Type B pancreatic cell (in vitro differentiated cells): ENCODE data around the gene RBM4. TPM values are rescaled to one million over a fixed set of nuclear protein-coding genes. Genes with fewer than 3 reads are reported as not detected.

Source experiments
- DNase-seq: peaks from one replicate; pipeline ENCODE4 v3.0.0; 2021; ENCODE audit warnings: mixed read lengths; ENCODE audit not compliant: unreplicated experiment; ENCODE audit errors: extremely low spot score
- H3K27ac Mint-ChIP-seq: 2 replicates; pipeline ENCODE4 v1.8.0; 2021; ENCODE audit warnings: mild to moderate bottlenecking, mixed read lengths
- H3K27me3 Mint-ChIP-seq: 2 replicates; pipeline ENCODE4 v1.8.0; 2021; ENCODE audit warnings: mixed read lengths
- H3K36me3 Mint-ChIP-seq: 2 replicates; pipeline ENCODE4 v1.8.0; 2021; ENCODE audit warnings: mixed read lengths
- H3K4me1 Mint-ChIP-seq: one replicate; pipeline ENCODE4 v1.8.0; 2021; ENCODE audit warnings: mixed read lengths; ENCODE audit not compliant: unreplicated experiment
- H3K4me3 Mint-ChIP-seq: 2 replicates; pipeline ENCODE4 v1.8.0; 2021; ENCODE audit warnings: mild to moderate bottlenecking, mixed read lengths
- H3K9me3 Mint-ChIP-seq: 2 replicates; pipeline ENCODE4 v1.8.0; 2021; ENCODE audit warnings: mixed read lengths
- CTCF ChIP-seq: fragments of 200-600 bp; sonication (generic); conservative IDR thresholded peaks from 2 replicates; pipeline ENCODE4 v1.5.0; 2021; ENCODE audit warnings: antibody characterized with exemption, mild to moderate bottlenecking
- total RNA-seq: library from RNA; stranded (reverse); gene quantifications from 2 replicates; pipeline ENCODE4 v1.2.1, GENCODE V29; 2021; ENCODE audit warnings: low replicate concordance

Gene RBM4
- total RNA-seq, 1 donor from 2014 or later = 228 TPM

GRCh38 chr11:66619080-66619554 lies 19.4 kb upstream of the RBM4 start:
- DNase-seq = no peak
- H3K36me3 Mint-ChIP-seq = peaks cover 40% of the 10 kb centered on the region
- TF ChIP-seq CTCF = no peak

GRCh38 chr11:66624450-66624849 lies 14.1 kb upstream of the RBM4 start:
- Mint-ChIP-seq H3K9me3 (no peaks in the 10 kb centered on the region), H3K36me3 (peaks cover 38% of the 10 kb centered on the region), H3K4me1 (peaks cover 9% of the 10 kb centered on the region), H3K27ac (no peak overlapping the region), H3K27me3 (no peaks in the 10 kb centered on the region), H3K4me3 (no peak overlapping the region)
- TF ChIP-seq CTCF = no peak
- no peak for DNase-seq

More at GRCh38 chr11:66619080-66619554, 19.4 kb upstream of the RBM4 start:
- Mint-ChIP-seq H3K27me3 (no peaks in the 10 kb centered on the region), H3K4me1 (peaks cover 38% of the 10 kb centered on the region), H3K9me3 (no peaks in the 10 kb centered on the region), H3K4me3 (peak overlapping the region; percentile 98), H3K27ac (peak overlapping the region; percentile 99)

GRCh38 chr11:66625041-66625751 lies 13.3 kb upstream of the RBM4 start:
- H3K9me3 Mint-ChIP-seq = no peaks in the 10 kb centered on the region
- H3K4me1 Mint-ChIP-seq = peaks cover 9% of the 10 kb centered on the region
- peaks cover 38% of the 10 kb centered on the region for H3K36me3 Mint-ChIP-seq
- DNase-seq = no peak
- H3K4me3 Mint-ChIP-seq = no peak overlapping the region
- no peak overlapping the region for H3K27ac Mint-ChIP-seq
- no peak for TF ChIP-seq CTCF
- H3K27me3 Mint-ChIP-seq = no peaks in the 10 kb centered on the region

GRCh38 chr11:66625752-66626149 lies 12.8 kb upstream of the RBM4 start:
- no peak overlapping the region for H3K27ac Mint-ChIP-seq
- peaks cover 39% of the 10 kb centered on the region for H3K36me3 Mint-ChIP-seq
- TF ChIP-seq CTCF = no peak
- H3K4me3 Mint-ChIP-seq = no peak overlapping the region
- peaks cover 9% of the 10 kb centered on the region for H3K4me1 Mint-ChIP-seq
- no peaks in the 10 kb centered on the region for H3K9me3 Mint-ChIP-seq
- no peak for DNase-seq
- no peaks in the 10 kb centered on the region for H3K27me3 Mint-ChIP-seq

- Mint-ChIP-seq H3K9me3 (no peaks in the 10 kb centered on the region), H3K27me3 (no peaks in the 10 kb centered on the region), H3K4me1 (peaks cover 9% of the 10 kb centered on the region), H3K4me3 (no peak overlapping the region), H3K36me3 (peaks cover 35% of the 10 kb centered on the region), H3K27ac (no peak overlapping the region)
- no peak for DNase-seq
- TF ChIP-seq CTCF = no peak
These were observed 12.1 kb upstream of the RBM4 start for GRCh38 chr11:66626382-66626781.
